Mononuclear cell (primary cell): Measurements from ENCODE around the gene FBXL16. TPM values are rescaled to one million over a fixed set of nuclear protein-coding genes. Genes with fewer than 3 reads are reported as not detected.

Experiments
- H3K27me3 ChIP-seq: 2 replicates; pipeline ENCODE4 v1.6.0; 2011; ENCODE audit warnings: low read length, control low read depth; ENCODE audit not compliant: insufficient read depth
- H3K4me1 ChIP-seq: 2 replicates; pipeline ENCODE4 v1.5.1; 2011; ENCODE audit warnings: mild to moderate bottlenecking, low read length, control low read depth; ENCODE audit not compliant: insufficient read depth
- H3K4me3 ChIP-seq: 2 replicates; pipeline ENCODE4 v1.5.1; 2011; ENCODE audit warnings: mild to moderate bottlenecking, low read length, moderate library complexity
- H3K9me3 ChIP-seq: 2 replicates; pipeline ENCODE4 v1.5.1; 2011; ENCODE audit warnings: low read depth, mild to moderate bottlenecking, control low read depth, low read length
- total RNA-seq: library from RNA; depleted of rRNA; stranded (reverse); fragments of >200 nt; gene quantifications from one replicate; pipeline ENCODE4 v1.2.3, GENCODE V29; 2012

FBXL16 gene
- total RNA-seq, 1 donor: 1.7 TPM

DNA sequence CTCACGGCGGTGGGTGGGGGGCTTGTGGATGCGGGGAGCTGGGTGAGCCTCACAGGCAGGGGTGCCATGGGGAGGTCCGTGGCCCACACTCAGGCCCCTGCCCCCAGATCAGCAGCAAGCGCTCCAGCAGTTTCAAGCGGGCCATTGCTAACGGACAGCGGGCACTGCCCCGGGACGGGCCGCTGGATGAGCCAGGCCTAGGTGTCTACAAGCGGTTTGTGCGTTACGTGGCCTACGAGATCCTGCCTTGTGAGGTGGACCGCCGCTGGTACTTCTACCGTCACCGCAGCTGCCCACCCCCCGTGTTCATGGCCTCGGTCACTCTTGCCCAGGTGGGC is 29.1 kb downstream of the FBXL16 start:
- Histone ChIP-seq H3K4me3 (no peak overlapping the region), H3K9me3 (no peaks in the 10 kb centered on the region), H3K4me1 (peaks cover 26% of the 10 kb centered on the region), H3K27me3 (no peaks in the 10 kb centered on the region)

DNA sequence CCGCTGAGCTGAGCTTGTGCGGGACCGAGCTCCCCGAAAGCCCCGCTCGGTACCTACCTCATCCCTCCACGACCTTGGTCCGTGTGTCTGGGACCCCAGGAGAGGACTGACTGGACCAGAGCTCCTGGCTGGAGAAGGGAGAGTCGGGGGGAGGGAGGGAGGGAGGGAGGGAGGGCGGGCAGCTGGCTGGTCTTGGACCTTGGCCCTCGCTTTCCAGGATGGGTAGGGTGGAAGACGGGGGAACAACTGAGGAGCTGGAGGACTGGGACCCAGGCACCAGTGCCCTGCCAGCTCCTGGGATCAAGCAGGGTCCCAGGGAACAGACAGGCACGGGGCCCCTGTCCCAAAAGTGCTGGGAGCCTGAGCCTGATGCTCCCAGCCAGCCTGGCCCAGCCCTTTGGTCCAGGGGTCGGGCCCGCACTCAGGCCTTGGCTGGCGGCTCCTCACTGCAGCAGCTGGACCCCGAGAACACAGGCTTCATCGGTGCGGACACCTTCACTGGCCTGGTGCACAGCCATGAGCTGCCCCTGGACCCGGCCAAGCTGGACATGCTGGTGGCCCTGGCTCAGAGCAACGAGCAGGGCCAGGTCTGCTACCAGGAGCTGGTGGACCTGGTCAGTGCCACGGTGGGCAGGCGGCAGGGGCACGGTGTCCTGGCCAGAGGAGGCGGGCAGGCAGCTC is 29.6 kb downstream of the FBXL16 start:
- Histone ChIP-seq H3K27me3 (no peaks in the 10 kb centered on the region), H3K4me1 (peaks cover 21% of the 10 kb centered on the region), H3K9me3 (no peaks in the 10 kb centered on the region), H3K4me3 (no peak overlapping the region)

DNA sequence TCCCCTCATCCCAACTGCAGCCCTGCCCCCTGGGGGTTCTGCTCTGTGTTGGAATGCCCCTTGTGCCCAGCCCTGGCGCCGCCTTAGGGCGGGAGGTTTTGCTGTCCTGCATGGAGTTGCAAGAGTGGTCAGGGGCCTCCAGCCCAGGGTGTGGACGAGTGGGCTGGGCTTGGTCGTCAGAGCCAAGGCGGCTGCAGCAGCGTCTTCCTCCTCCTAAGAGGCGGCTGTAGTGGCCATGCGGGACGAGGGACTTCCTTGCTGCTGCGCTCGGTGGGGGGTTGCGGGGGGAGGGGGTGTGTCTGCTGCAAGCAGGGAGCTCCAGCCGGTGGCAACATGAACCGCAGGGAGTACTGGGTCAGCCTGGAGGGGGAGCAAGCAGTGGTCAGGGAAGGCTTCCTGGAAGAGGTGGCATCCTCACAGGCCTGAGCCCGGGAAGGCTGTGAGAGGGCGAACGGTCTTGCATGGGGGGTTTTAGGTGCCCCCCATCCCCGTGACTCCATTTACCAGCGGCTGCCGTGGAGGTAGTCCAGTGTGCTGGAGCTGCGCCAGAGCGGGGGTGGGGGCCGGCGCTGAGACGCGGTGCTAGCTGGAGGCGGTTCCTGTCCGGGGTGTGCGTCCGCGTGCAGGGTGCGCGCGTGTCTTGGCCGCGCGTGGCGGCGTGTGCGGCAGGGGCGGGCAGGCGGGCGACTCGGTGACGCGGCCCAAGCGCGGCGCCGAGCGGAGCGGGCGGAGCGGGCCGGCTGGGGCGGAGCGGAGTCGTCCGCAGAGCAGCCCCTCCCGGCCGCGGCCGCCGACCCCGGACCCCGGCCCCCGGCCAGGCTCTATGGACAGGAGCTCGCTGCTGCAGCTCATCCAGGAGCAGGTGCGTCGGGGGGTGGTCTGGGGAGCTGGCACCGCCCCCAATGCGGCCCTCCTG is 30.4 kb downstream of the FBXL16 start, which contains the start of gene RHBDL1:
TSS of gene RHBDL1 (plus strand) at position 704 of the 916 bp plus-strand sequence. CDS start at position 824, 120 bp downstream.
- Histone ChIP-seq H3K4me3 (no peak within 1 kb of the TSS), H3K9me3 (no peaks in the 10 kb centered on the region), H3K4me1 (peaks cover 16% of the 10 kb centered on the region), H3K27me3 (no peaks in the 10 kb centered on the region)

DNA sequence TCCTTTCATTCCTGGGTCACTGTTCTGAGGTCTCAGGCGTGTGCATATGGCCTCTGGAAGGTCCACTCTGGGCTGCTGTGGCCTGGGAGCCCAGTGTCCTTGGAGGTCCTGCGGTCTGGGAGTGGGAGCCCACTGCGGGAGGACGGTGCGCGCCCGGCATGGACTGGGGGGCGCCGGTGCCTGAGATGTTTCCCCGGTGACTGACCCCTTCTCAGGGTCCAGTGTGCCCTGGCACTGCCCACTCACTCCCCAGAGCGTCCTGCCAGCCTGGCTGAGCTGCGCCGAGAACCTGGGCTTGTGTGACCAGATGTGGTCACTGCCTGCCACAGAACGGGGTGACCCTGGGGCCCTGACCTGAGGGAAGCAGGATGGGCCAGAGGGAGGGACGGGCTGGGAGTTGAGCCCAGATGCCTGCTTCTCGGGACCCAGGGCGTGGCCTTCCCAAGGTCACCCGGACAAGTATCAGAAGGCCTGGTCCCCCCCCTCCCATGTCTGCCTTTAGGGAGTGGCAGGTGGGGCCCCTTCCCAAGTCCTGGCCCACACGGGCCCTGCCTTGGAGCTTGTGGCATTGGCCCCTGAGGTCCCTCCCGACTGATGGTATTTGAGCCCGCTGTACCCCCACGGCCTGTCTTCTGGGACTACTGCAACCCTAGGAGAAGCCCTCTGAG is 31.3 kb downstream of the FBXL16 start:
- H3K9me3 ChIP-seq: no peaks in the 10 kb centered on the region
- no peak overlapping the region for H3K4me3 ChIP-seq
- H3K4me1 ChIP-seq: peaks cover 13% of the 10 kb centered on the region
- H3K27me3 ChIP-seq: no peaks in the 10 kb centered on the region

DNA sequence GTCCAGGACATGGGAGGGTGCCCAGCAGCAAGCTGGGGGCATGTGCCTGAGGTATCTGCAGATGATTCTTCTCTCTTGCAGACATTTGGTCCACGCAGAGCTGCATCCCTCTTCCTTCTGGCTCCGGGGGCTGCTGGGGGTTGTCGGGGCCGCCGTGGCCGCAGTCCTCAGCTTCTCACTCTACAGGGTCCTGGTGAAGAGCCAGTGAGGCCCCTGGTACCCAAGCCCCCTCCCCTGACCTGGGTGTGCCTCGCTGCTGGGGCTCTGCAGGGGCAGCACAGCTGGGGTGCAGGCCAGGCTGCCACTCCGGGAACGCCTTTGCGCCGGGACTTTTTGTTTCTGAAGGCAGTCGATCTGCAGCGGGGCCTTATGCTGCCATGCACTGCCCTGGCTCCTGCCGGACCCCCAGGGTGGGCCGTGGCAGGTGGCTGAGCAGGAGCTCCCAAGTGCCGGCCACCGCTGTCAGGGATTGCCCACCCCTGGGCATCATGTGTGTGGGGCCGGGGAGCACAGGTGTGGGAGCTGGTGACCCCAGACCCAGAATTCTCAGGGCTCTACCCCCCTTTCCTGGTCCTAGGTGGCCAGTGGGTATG is 32.1 kb downstream of the FBXL16 start:
- Histone ChIP-seq H3K4me3 (no peak overlapping the region), H3K27me3 (no peaks in the 10 kb centered on the region), H3K9me3 (no peaks in the 10 kb centered on the region), H3K4me1 (peaks cover 14% of the 10 kb centered on the region)

DNA sequence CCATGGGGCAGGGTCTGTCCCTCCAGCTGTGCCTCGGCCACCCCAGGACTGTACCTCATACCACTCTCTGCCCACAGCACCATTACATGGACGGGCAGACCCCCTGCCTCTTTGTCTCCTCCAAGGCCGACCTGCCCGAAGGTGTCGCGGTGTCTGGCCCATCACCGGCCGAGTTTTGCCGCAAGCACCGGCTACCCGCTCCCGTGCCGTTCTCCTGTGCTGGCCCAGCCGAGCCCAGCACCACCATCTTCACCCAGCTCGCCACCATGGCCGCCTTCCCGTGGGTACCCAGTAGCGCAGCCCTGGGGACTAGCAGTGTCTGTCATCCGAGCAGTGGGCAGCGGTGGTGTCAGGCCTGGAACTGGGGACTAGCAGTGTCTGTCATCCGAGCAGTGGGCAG is 32.8 kb downstream of the FBXL16 start:
- H3K9me3 ChIP-seq: no peaks in the 10 kb centered on the region
- peaks cover 16% of the 10 kb centered on the region for H3K4me1 ChIP-seq
- H3K4me3 ChIP-seq: no peak overlapping the region
- no peaks in the 10 kb centered on the region for H3K27me3 ChIP-seq

DNA sequence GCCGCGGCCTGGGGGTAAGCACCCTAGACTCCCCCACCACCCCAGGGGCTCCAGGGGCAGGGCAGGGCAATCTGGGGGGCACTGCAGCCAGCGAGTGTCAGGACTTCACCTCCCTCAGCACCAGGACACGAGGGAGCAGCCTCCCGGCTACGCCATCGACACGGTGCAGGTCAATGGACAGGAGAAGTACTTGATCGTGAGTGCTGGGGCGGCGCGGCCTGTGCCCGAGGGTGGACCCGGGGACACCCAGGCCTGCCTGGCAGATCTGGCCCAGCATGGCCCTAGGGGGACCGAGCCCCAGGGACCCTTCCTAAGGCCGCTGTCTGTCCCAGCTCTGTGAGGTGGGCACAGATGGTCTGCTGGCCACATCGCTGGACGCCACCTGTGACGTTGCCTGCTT is 33.2 kb downstream of the FBXL16 start:
- peaks cover 20% of the 10 kb centered on the region for H3K4me1 ChIP-seq
- H3K9me3 ChIP-seq: no peaks in the 10 kb centered on the region
- no peak overlapping the region for H3K4me3 ChIP-seq
- H3K27me3 ChIP-seq: no peaks in the 10 kb centered on the region

DNA sequence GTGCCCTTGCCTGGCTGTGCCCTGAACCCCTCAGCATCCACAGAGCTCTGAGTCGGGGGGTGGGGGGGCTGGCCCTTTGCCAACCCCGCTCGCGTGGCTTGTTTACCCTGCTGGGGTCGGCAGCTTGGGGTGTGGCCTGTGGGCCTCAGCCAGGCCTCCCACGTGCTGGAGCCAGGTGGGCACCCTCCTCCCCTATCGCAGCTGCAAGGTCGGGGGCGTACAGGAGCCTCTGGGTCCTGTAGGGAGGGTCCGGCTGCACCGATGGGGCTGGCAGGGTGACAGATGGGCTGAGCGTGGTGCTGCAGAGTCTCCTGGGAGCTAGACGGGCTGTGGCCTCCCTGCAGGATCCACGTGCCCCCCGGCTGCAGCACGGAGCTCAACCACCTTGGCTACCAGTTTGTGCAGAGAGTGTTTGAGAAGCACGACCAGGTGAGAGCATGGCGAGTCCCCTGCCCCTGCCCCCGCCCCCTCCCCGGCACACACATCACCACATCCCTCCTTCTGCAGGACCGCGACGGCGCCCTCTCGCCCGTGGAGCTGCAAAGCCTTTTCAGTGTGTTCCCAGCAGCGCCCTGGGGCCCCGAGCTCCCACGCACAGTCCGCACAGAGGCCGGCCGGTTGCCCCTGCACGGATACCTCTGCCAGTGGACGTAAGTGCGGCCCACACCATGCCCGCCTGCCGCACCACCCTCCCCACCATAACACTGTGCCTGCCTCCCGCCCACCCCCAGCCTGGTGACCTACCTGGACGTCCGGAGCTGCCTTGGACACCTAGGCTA is 34.1 kb downstream of the FBXL16 start:
- H3K4me3 ChIP-seq: no peak overlapping the region

DNA sequence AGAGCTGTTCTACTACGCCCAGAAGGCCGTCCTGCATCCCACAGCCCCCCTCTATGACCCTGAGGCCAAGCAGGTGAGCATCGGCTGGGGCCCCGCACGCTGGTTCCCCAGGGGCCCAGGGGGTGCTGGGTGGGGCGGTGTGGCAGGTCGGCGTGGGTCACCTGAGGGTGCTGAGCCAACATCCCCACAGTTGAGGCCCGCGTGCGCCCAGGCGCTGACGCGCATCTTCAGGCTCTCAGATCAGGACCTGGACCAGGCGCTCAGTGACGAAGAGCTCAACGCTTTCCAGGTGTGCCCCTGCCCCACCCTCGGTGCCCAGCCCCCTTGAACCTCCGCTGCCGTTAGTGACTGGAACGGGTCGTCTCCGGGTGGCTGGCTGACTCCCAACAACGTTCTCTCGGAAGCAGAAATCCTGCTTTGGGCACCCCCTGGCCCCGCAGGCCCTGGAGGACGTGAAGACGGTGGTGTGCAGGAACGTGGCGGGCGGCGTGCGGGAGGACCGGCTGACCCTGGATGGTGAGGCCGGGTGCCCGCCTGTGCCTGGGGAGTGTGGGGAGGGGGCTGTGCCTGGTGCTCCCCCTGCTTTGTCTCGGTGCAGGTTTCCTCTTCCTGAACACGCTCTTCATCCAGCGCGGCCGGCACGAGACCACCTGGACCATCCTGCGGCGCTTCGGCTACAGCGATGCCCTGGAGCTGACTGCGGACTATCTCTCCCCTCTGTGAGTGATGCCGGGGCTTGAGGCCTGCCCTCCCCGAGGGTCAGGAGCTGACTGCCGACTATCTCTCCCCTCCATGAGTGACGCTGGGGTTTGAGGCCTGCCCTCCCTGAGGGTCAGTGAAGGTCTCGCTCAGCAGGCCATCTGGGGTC is 34.9 kb downstream of the FBXL16 start:
- peaks cover 24% of the 10 kb centered on the region for H3K4me1 ChIP-seq
- no peaks in the 10 kb centered on the region for H3K27me3 ChIP-seq
- no peaks in the 10 kb centered on the region for H3K9me3 ChIP-seq
- H3K4me3 ChIP-seq: no peak overlapping the region

More for the DNA sequence above, 34.1 kb downstream of the FBXL16 start:
- Histone ChIP-seq H3K4me1 (peaks cover 24% of the 10 kb centered on the region), H3K27me3 (no peaks in the 10 kb centered on the region), H3K9me3 (no peaks in the 10 kb centered on the region)

DNA sequence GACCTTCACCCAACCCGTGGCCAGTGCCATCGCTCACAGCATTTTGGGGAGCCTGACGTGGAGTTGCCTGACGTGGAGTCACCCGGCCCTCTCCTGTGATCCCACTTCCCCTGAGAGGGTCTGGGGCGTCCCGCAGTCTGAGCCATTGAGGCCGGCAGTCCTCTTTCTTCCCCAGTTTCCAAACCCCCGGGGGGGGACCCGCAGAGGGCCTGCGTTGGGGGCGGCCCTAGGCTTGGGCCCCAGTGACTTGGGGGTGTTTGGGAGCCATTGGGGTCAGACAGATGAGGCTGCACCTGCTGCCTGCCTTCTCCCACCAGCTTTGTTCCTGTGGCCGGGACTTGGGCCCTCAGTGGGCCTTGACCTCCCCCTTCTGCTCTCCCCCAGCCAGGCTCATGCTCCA is 35.9 kb downstream of the FBXL16 start:
- no peaks in the 10 kb centered on the region for H3K27me3 ChIP-seq
- H3K4me3 ChIP-seq: no peak overlapping the region
- H3K4me1 ChIP-seq: peaks cover 17% of the 10 kb centered on the region
- no peaks in the 10 kb centered on the region for H3K9me3 ChIP-seq

DNA sequence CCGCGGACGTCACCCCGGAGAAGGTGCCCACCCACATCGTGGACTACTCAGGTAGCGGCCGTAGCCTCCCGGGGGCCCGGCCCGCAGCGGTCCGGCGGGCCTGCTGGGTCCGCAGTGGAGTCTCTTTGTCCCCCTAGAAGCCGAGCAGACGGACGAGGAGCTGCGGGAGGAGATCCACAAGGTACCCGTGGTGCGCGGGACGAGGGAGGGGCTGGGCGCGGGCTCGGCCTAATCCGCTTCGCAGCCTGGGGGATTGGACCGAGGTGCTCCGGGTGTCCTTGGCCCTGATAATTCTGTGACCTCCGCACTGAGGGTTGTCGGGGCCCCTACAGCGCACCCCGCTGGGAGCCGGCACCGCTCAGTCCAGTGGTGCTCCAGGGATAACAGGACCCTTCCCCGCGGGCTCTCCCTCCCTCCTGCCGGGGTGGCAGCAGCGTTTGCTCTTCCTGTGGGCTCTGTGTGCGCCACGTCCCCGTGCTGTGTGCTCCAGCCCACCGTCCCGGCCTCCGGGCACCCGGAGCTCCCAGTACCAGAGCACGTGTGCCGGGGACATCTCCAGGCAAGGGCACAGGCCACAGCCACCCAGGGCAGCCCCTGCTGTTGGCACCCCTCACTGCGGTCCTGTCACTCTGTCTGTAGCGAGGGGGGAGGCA is 37.0 kb downstream of the FBXL16 start:
- Histone ChIP-seq H3K9me3 (no peaks in the 10 kb centered on the region), H3K27me3 (no peaks in the 10 kb centered on the region), H3K4me3 (peak overlapping the region; percentile 65), H3K4me1 (peaks cover 16% of the 10 kb centered on the region)

DNA sequence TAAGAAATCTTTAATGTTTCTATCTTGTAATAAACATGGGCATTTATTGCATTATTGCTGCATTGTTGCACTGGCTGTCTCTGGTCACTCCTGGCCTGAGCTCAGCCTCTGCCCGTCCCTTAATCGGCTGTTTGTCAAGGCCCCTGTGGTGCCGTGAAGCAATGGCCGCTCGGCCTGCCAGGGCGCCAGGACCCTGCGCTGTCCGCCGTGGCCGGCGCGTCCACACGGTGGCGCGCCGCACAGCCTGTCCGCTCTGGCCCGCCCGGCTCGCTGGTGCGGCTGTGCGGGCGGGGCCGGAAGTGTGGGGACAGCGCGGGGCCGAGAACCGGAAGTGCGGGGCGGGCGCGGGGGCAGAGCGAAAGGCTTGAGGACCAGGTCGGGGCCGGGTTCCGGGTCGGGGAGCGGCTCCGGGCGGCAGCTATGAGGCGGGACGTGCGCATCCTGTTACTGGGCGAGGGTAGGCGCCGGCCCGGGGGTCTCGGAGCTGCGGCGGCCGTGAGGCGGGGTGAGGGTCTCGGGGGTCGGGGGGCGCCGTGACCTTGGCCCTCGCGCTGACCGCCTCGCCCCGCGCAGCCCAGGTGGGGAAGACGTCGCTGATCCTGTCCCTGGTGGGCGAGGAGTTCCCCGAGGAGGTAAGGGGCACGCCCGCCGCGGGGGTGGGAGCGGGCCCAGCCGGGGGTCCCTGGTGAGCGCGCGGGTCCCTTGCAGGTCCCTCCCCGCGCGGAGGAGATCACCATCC is 37.7 kb downstream of the FBXL16 start, which contains the start of gene RHOT2:
TSS of gene RHOT2 (plus strand) at position 353 of the 739 bp plus-strand sequence. CDS start at position 421, 68 bp downstream.
- no peaks in the 10 kb centered on the region for H3K27me3 ChIP-seq
- peaks cover 16% of the 10 kb centered on the region for H3K4me1 ChIP-seq
- peak within 1 kb of the TSS; percentile 65 for H3K4me3 ChIP-seq
- H3K9me3 ChIP-seq: no peaks in the 10 kb centered on the region
